Activated B cell treated with CpG ODN at 0.5 μM for 24 hours (primary cell): ENCODE data around the gene TMEM52B. TPM values are rescaled to one million over a fixed set of nuclear protein-coding genes. Genes with fewer than 3 reads are reported as not detected.
"Not testable (repeated sequence)": the region's sequence is repeated elsewhere in the genome, so short reads cannot be mapped to it uniquely, and the experiment has no call there.

ENCODE experiments used
- ATAC-seq: fragments of 200-7000 bp; cut with Tn5 transposase; one replicate; pipeline ENCODE4 v1.10.0; 2021; ENCODE audit warnings: low read depth, mild to moderate bottlenecking, moderate library complexity
- CTCF ChIA-PET: fragments of 350-600 bp; sonication (Branson Sonifier 250); formaldehyde crosslinking; loops from one replicate; lab custom pipeline; 2021; ENCODE audit warnings: antibody characterized with exemption; lab: Charles Lee
- POLR2A ChIA-PET: fragments of 350-600 bp; sonication (Branson Sonifier 250); formaldehyde crosslinking; loops from one replicate; lab custom pipeline; 2021; ENCODE audit warnings: antibody characterized with exemption; lab: Charles Lee
- DNase-seq: peaks from one replicate; pipeline ENCODE4 v3.0.0; 2022
- H3K27ac Mint-ChIP-seq: one replicate; pipeline ENCODE4 v1.8.0; 2020; ENCODE audit warnings: mixed read lengths
- H3K27me3 Mint-ChIP-seq: one replicate; pipeline ENCODE4 v1.8.0; 2021; ENCODE audit warnings: mixed read lengths
- H3K36me3 Mint-ChIP-seq: one replicate; pipeline ENCODE4 v1.8.0; 2021; ENCODE audit warnings: low read depth, mixed read lengths
- H3K4me1 Mint-ChIP-seq: one replicate; pipeline ENCODE4 v1.8.0; 2021; ENCODE audit warnings: mixed read lengths
- H3K4me3 Mint-ChIP-seq: one replicate; pipeline ENCODE4 v1.8.0; 2020; ENCODE audit warnings: mild to moderate bottlenecking, mixed read lengths
- H3K9me3 Mint-ChIP-seq: one replicate; pipeline ENCODE4 v1.8.0; 2020; ENCODE audit warnings: mixed read lengths
- CTCF ChIP-seq: fragments of 200-600 bp; IDR thresholded peaks from one replicate; pipeline ENCODE4 v1.8.0; 2022; ENCODE audit warnings: antibody characterized with exemption, mild to moderate bottlenecking
- intact Hi-C: fragments of 100-400 bp; cut with micrococcal nuclease; formaldehyde crosslinking; loops from one replicate; pipeline ENCODE4 v1.15.1; 2024
- total RNA-seq: library from RNA; stranded (reverse); gene quantifications from 2 replicates; pipeline ENCODE4 v1.2.3, GENCODE V29; 2022

TMEM52B gene
- total RNA-seq, 1 donor from 2014 or later = not detected

- ATAC-seq (no peak), DNase-seq (no peak)
- CTCF ChIA-PET = interaction anchor here (0.6 to 2.0 kb wide), 2 partner anchors 15 to 23 kb away, joined by 3 to 7 read pairs; no protein-coding TSS in a partner anchor
- Mint-ChIP-seq H3K4me1 (no peaks in the 10 kb centered on the region), H3K36me3 (no peaks in the 10 kb centered on the region), H3K27me3 (peaks cover 40% of the 10 kb centered on the region), H3K27ac (no peak overlapping the region), H3K4me3 (no peak overlapping the region), H3K9me3 (no peaks in the 10 kb centered on the region)
- POLR2A ChIA-PET = interaction anchor here (0.7 kb wide), 1 partner anchor 1346 kb away, joined by 4 read pairs; no protein-coding TSS in a partner anchor
- intact Hi-C loops = no loop called here
- no peak for TF ChIP-seq CTCF
Observed at GRCh38 chr12:10175846-10176636, 2.8 kb upstream of the TMEM52B start.

GRCh38 chr12:10179776-10180181 lies 947 bp downstream of the TMEM52B start:
- intact Hi-C loops = no loop called here
- TF ChIP-seq CTCF = no peak
- DNase-seq (no peak), ATAC-seq (no peak)
- H3K36me3 Mint-ChIP-seq = no peaks in the 10 kb centered on the region
- CTCF ChIA-PET = no interaction called here
- no peak overlapping the region for H3K27ac Mint-ChIP-seq
- H3K27me3 Mint-ChIP-seq = peaks cover 39% of the 10 kb centered on the region
- H3K4me3 Mint-ChIP-seq = no peak overlapping the region
- H3K4me1 Mint-ChIP-seq = no peaks in the 10 kb centered on the region
- POLR2A ChIA-PET = no interaction called here
- no peaks in the 10 kb centered on the region for H3K9me3 Mint-ChIP-seq

- Mint-ChIP-seq H3K9me3 (no peaks in the 10 kb centered on the region), H3K27me3 (peaks cover 40% of the 10 kb centered on the region), H3K4me3 (no peak overlapping the region), H3K4me1 (peaks cover 4% of the 10 kb centered on the region), H3K36me3 (no peaks in the 10 kb centered on the region), H3K27ac (no peak overlapping the region)
- TF ChIP-seq CTCF = no peak
- intact Hi-C loops = no loop called here
- ATAC-seq (no peak), DNase-seq (no peak)
- ChIA-PET POLR2A (no interaction called here), CTCF (no interaction called here)
Observed at GRCh38 chr12:10182354-10183049, 3.7 kb downstream of the TMEM52B start.

- H3K4me3 Mint-ChIP-seq = no peak overlapping the region
- TF ChIP-seq CTCF = no peak
- ATAC-seq (no peak), DNase-seq (no peak)
- no peak overlapping the region for H3K27ac Mint-ChIP-seq
- H3K36me3 Mint-ChIP-seq = no peaks in the 10 kb centered on the region
- no peaks in the 10 kb centered on the region for H3K9me3 Mint-ChIP-seq
- H3K27me3 Mint-ChIP-seq = peaks cover 37% of the 10 kb centered on the region
- peaks cover 4% of the 10 kb centered on the region for H3K4me1 Mint-ChIP-seq
- CTCF ChIA-PET = interaction anchor here (1.3 kb wide), 1 partner anchor 30 kb away, joined by 3 read pairs; no protein-coding TSS in a partner anchor
- intact Hi-C loops = no loop called here
- POLR2A ChIA-PET = no interaction called here
Observed at GRCh38 chr12:10184261-10184843, 5.5 kb downstream of the TMEM52B start.

GRCh38 chr12:10186299-10186698 lies 7.5 kb downstream of the TMEM52B start:
- Mint-ChIP-seq H3K4me1 (peaks cover 4% of the 10 kb centered on the region), H3K9me3 (no peaks in the 10 kb centered on the region), H3K27me3 (peaks cover 42% of the 10 kb centered on the region), H3K27ac (no peak overlapping the region), H3K36me3 (no peaks in the 10 kb centered on the region), H3K4me3 (no peak overlapping the region)
- intact Hi-C loops = no loop called here
- ChIA-PET POLR2A (no interaction called here), CTCF (no interaction called here)
- TF ChIP-seq CTCF = no peak
- ATAC-seq (peak; percentile 31), DNase-seq (no peak)

DNA sequence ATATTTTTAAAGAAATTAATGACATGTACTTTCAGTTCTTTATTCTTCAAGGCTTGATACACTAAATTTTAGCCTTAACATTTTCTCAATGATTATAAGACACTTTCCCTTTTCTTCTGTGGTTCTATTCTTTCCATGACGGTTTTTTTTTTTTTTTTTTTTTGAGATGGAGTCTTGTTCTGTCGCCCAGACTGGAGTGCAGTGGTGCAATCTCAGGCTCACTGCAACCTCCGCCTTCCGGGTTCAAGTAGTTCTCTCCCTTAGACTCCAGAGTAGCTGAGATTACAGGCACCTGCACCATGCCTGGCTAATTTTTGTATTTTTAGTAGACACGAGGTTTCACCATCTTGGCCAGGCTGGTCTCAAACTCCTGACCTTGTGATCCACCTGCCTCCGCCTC lies 8.1 kb downstream of the TMEM52B start:
- DNase-seq, H3K4me3 Mint-ChIP-seq, H3K4me1 Mint-ChIP-seq, POLR2A ChIA-PET, H3K27ac Mint-ChIP-seq, ATAC-seq, H3K36me3 Mint-ChIP-seq, H3K9me3 Mint-ChIP-seq, CTCF ChIA-PET, intact Hi-C loops: not testable (repeated sequence)
- peaks cover 48% of the 10 kb centered on the region for H3K27me3 Mint-ChIP-seq
